ENCODE results near the gene LENG9. TPM values are rescaled to one million over a fixed set of nuclear protein-coding genes. Genes with fewer than 3 reads are reported as not detected.

The LENG9 gene
- total and polyA plus RNA-seq, 2 of the 13 experiments (the other 11 are each of a cell fraction or from before 2014, with no cell fraction given), result 0.75 to 2.9 TPM

DNA sequence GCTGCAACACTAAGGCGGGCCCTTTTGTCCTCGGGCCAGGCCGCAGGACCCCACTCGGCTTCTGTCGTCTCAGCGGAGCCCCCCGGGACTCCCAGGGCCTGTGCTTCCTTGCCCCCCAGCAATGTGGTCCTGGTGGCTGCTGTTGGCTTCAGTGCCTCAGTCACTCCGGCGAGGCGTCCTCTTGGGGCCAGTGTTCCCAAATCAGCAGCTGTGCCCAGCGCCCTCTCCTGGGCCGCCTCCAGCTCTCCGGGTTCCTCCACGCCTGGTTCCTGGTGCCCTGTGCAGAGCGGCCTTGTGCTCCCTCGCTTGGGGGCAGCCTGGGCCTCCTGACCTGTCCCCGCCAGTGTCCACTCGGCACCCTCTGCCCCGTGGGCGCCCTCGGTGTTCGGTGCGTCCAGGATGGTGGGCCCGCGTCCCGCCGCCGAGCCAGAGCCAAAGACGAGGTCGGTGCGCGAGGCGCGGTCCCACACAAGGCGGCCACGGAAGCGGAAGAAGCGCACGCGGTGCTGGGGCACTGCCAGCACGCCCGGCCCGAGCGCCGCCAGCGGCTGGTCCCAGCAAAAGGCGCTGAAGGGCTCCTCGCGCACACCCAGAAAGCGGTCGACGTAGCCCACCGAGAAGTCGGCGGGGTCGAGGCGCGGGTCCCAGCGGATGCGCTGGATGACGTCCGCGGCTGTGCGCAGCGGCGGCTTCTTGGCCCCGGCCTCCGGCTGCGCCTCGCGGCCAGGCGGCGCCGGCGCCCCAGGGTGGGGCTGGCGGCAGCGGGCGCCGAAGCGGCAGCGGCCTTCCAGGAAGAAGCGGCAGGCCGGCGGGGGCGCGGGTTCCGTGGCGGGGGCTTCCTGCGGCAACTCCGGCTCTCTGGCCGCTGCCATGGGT lies 685 bp downstream of the LENG9 start (continued):
- TF ChIP-seq, protein P1, sequence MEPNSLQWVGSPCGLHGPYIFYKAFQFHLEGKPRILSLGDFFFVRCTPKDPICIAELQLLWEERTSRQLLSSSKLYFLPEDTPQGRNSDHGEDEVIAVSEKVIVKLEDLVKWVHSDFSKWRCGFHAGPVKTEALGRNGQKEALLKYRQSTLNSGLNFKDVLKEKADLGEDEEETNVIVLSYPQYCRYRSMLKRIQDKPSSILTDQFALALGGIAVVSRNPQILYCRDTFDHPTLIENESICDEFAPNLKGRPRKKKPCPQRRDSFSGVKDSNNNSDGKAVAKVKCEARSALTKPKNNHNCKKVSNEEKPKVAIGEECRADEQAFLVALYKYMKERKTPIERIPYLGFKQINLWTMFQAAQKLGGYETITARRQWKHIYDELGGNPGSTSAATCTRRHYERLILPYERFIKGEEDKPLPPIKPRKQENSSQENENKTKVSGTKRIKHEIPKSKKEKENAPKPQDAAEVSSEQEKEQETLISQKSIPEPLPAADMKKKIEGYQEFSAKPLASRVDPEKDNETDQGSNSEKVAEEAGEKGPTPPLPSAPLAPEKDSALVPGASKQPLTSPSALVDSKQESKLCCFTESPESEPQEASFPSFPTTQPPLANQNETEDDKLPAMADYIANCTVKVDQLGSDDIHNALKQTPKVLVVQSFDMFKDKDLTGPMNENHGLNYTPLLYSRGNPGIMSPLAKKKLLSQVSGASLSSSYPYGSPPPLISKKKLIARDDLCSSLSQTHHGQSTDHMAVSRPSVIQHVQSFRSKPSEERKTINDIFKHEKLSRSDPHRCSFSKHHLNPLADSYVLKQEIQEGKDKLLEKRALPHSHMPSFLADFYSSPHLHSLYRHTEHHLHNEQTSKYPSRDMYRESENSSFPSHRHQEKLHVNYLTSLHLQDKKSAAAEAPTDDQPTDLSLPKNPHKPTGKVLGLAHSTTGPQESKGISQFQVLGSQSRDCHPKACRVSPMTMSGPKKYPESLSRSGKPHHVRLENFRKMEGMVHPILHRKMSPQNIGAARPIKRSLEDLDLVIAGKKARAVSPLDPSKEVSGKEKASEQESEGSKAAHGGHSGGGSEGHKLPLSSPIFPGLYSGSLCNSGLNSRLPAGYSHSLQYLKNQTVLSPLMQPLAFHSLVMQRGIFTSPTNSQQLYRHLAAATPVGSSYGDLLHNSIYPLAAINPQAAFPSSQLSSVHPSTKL (CRISPR knock-in tag; IDR thresholded peaks at IDR 0.05), result peak; percentile 17; the same call in 1 of the 2 replicates
- TF ChIP-seq SATB2 (CRISPR knock-in tag; IDR thresholded peaks at IDR 0.05) (peak; percentile 78; the same call in 1 of the 2 replicates), ZNF614 (CRISPR knock-in tag; IDR thresholded peaks at IDR 0.05; ENCODE audit: borderline replicate concordance) (no peak), CENPX (CRISPR knock-in tag; IDR thresholded peaks at IDR 0.05) (no peak), HNF4G (IDR thresholded peaks at IDR 0.05; ENCODE audit: borderline replicate concordance, low read depth, low read length) (no peak), HNF4G (CRISPR knock-in tag; IDR thresholded peaks at IDR 0.05; ENCODE audit: borderline replicate concordance, low read depth) (0 out of 2 replicates have a peak, but pooled peaks have one; percentile 39), TARDBP (CRISPR knock-in tag; IDR thresholded peaks at IDR 0.05) (peak; percentile 44), ZNF33B (CRISPR knock-in tag; IDR thresholded peaks at IDR 0.05) (no peak), TRIM24 (CRISPR knock-in tag; IDR thresholded peaks at IDR 0.05) (no peak), DNMT3B (CRISPR knock-in tag; conservative IDR thresholded peaks at IDR 0.05) (0 out of 2 replicates have a peak, but pooled peaks have one; percentile 24), ZNF3 (CRISPR knock-in tag; IDR thresholded peaks at IDR 0.05) (no peak), ZC3H4 (CRISPR knock-in tag; IDR thresholded peaks at IDR 0.05; ENCODE audit: borderline replicate concordance) (peak; percentile 90; the same call in 1 of the 2 replicates), ELF3 (CRISPR knock-in tag; IDR thresholded peaks at IDR 0.05) (peak; percentile 61; the same call in 1 of the 2 replicates), ZNF709 (CRISPR knock-in tag; IDR thresholded peaks at IDR 0.05) (peak; percentile 68; the same call in 1 of the 2 replicates)
- TF ChIP-seq, protein P2, sequence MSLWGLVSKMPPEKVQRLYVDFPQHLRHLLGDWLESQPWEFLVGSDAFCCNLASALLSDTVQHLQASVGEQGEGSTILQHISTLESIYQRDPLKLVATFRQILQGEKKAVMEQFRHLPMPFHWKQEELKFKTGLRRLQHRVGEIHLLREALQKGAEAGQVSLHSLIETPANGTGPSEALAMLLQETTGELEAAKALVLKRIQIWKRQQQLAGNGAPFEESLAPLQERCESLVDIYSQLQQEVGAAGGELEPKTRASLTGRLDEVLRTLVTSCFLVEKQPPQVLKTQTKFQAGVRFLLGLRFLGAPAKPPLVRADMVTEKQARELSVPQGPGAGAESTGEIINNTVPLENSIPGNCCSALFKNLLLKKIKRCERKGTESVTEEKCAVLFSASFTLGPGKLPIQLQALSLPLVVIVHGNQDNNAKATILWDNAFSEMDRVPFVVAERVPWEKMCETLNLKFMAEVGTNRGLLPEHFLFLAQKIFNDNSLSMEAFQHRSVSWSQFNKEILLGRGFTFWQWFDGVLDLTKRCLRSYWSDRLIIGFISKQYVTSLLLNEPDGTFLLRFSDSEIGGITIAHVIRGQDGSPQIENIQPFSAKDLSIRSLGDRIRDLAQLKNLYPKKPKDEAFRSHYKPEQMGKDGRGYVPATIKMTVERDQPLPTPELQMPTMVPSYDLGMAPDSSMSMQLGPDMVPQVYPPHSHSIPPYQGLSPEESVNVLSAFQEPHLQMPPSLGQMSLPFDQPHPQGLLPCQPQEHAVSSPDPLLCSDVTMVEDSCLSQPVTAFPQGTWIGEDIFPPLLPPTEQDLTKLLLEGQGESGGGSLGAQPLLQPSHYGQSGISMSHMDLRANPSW (CRISPR knock-in tag; IDR thresholded peaks at IDR 0.05; ENCODE audit: borderline replicate concordance), result no peak
- TF ChIP-seq, protein P3, sequence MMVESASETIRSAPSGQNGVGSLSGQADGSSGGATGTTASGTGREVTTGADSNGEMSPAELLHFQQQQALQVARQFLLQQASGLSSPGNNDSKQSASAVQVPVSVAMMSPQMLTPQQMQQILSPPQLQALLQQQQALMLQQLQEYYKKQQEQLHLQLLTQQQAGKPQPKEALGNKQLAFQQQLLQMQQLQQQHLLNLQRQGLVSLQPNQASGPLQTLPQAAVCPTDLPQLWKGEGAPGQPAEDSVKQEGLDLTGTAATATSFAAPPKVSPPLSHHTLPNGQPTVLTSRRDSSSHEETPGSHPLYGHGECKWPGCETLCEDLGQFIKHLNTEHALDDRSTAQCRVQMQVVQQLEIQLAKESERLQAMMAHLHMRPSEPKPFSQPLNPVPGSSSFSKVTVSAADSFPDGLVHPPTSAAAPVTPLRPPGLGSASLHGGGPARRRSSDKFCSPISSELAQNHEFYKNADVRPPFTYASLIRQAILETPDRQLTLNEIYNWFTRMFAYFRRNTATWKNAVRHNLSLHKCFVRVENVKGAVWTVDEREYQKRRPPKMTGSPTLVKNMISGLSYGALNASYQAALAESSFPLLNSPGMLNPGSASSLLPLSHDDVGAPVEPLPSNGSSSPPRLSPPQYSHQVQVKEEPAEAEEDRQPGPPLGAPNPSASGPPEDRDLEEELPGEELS (CRISPR knock-in tag; IDR thresholded peaks at IDR 0.05), result peak; percentile 26; the same call in 1 of the 2 replicates
- TF ChIP-seq, protein P4, sequence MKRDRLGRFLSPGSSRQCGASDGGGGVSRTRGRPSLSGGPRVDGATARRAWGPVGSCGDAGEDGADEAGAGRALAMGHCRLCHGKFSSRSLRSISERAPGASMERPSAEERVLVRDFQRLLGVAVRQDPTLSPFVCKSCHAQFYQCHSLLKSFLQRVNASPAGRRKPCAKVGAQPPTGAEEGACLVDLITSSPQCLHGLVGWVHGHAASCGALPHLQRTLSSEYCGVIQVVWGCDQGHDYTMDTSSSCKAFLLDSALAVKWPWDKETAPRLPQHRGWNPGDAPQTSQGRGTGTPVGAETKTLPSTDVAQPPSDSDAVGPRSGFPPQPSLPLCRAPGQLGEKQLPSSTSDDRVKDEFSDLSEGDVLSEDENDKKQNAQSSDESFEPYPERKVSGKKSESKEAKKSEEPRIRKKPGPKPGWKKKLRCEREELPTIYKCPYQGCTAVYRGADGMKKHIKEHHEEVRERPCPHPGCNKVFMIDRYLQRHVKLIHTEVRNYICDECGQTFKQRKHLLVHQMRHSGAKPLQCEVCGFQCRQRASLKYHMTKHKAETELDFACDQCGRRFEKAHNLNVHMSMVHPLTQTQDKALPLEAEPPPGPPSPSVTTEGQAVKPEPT (CRISPR knock-in tag; IDR thresholded peaks at IDR 0.05; ENCODE audit: low read depth), result no peak
- TF ChIP-seq, protein P5, sequence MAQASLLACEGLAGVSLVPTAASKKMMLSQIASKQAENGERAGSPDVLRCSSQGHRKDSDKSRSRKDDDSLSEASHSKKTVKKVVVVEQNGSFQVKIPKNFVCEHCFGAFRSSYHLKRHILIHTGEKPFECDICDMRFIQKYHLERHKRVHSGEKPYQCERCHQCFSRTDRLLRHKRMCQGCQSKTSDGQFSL (CRISPR knock-in tag; IDR thresholded peaks at IDR 0.05), result peak; percentile 39; the same call in 1 of the 2 replicates

Data from HepG2 (cell line).